Activated naive CD4-positive, alpha-beta T cell treated with anti-CD3 and anti-CD28 coated beads for 36 hours (primary cell): ENCODE results near the gene ELANE. TPM values are rescaled to one million over a fixed set of nuclear protein-coding genes. Genes with fewer than 3 reads are reported as not detected.

Experiments
- CTCF ChIA-PET: fragments of 350-600 bp; sonication (Branson Sonifier 250); formaldehyde crosslinking; loops from one replicate; lab custom pipeline; 2021; ENCODE audit warnings: antibody characterized with exemption; lab: Charles Lee
- DNase-seq: peaks from one replicate; pipeline ENCODE4 v3.0.0-alpha.2; 2020
- H3K27ac Mint-ChIP-seq: one replicate; pipeline ENCODE4 v1.8.0; 2021; ENCODE audit warnings: mild to moderate bottlenecking, mixed read lengths
- H3K27me3 Mint-ChIP-seq: one replicate; pipeline ENCODE4 v1.8.0; 2021; ENCODE audit warnings: low read depth, mixed read lengths
- H3K36me3 Mint-ChIP-seq: one replicate; pipeline ENCODE4 v1.8.0; 2021; ENCODE audit warnings: low read depth, mixed read lengths
- H3K4me1 Mint-ChIP-seq: one replicate; pipeline ENCODE4 v1.8.0; 2021; ENCODE audit warnings: low read depth, mixed read lengths
- H3K4me3 Mint-ChIP-seq: one replicate; pipeline ENCODE4 v1.8.0; 2021; ENCODE audit warnings: mild to moderate bottlenecking, moderate library complexity, mixed read lengths
- H3K9me3 Mint-ChIP-seq: one replicate; pipeline ENCODE4 v1.8.0; 2021; ENCODE audit warnings: mixed read lengths
- intact Hi-C: fragments of 100-400 bp; cut with micrococcal nuclease; formaldehyde crosslinking; loops from one replicate; pipeline ENCODE4 v1.15.1; 2023
- total RNA-seq, 2 experiments: library from RNA; stranded (reverse); gene quantifications; one replicate each; pipeline ENCODE4 v1.2.3, GENCODE V29; 2021

Gene ELANE
- total RNA-seq, 2 experiments from 2014 or later, result not detected

DNA sequence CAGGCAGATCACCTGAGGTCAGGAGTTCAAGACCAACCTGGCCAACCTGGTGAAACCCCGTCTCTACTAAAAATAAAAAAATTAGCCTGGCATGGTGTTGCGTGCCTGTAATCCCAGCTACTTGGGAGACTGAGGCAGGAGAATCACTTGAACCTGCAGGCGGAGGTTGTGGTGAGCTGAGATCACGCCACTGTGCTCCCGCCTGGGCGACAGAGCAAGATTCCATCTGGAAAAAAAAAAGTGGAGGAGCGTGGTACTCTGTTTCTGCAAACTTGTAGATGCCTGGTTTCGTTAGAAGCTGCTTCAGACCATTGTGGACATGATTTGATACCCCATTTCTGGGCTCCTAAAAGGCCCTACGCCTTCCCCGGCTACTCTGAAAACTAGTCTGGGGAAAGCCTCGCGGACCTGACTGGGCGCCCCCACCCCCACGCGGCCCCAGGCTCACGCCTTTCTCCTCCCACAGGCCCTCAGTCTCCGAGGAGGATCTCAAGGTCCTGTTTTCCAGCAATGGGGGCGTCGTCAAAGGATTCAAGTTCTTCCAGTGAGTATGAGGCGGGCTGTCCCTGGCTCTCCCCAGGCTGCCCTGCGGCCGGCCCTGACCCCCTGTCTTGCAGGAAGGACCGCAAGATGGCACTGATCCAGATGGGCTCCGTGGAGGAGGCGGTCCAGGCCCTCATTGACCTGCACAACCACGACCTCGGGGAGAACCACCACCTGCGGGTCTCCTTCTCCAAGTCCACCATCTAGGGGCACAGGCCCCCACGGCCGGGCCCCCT lies 41.8 kb upstream of the ELANE start:
- no peak for DNase-seq
- Mint-ChIP-seq H3K4me3 (no peak overlapping the region), H3K27me3 (no peaks in the 10 kb centered on the region), H3K4me1 (no peaks in the 10 kb centered on the region), H3K36me3 (peaks cover 50% of the 10 kb centered on the region), H3K27ac (peak overlapping the region; percentile 53), H3K9me3 (no peaks in the 10 kb centered on the region)
- intact Hi-C loops, result no loop called here
- CTCF ChIA-PET, result no interaction called here

- H3K27ac Mint-ChIP-seq, result peak overlapping the region; percentile 53
- H3K4me3 Mint-ChIP-seq, result no peak overlapping the region
- CTCF ChIA-PET, result no interaction called here
- H3K9me3 Mint-ChIP-seq, result no peaks in the 10 kb centered on the region
- H3K4me1 Mint-ChIP-seq, result no peaks in the 10 kb centered on the region
- H3K27me3 Mint-ChIP-seq, result no peaks in the 10 kb centered on the region
- no peak for DNase-seq
- H3K36me3 Mint-ChIP-seq, result peaks cover 53% of the 10 kb centered on the region
- intact Hi-C loops, result no loop called here
Measured at GRCh38 chr19:810883-811489, 41.1 kb upstream of the ELANE start.

GRCh38 chr19:811506-812048 lies 40.5 kb upstream of the ELANE start:
- Mint-ChIP-seq H3K4me3 (no peak overlapping the region), H3K4me1 (no peaks in the 10 kb centered on the region), H3K9me3 (peaks cover 2% of the 10 kb centered on the region), H3K27ac (no peak overlapping the region), H3K36me3 (peaks cover 56% of the 10 kb centered on the region), H3K27me3 (no peaks in the 10 kb centered on the region)
- CTCF ChIA-PET, result no interaction called here
- intact Hi-C loops, result no loop called here
- no peak for DNase-seq

GRCh38 chr19:812049-812746 lies 39.9 kb upstream of the ELANE start:
- Mint-ChIP-seq H3K4me3 (no peak overlapping the region), H3K4me1 (no peaks in the 10 kb centered on the region), H3K9me3 (peaks cover 2% of the 10 kb centered on the region), H3K27ac (no peak overlapping the region), H3K36me3 (peaks cover 52% of the 10 kb centered on the region), H3K27me3 (no peaks in the 10 kb centered on the region)
- no peak for DNase-seq
- intact Hi-C loops, result no loop called here
- CTCF ChIA-PET, result no interaction called here

DNA sequence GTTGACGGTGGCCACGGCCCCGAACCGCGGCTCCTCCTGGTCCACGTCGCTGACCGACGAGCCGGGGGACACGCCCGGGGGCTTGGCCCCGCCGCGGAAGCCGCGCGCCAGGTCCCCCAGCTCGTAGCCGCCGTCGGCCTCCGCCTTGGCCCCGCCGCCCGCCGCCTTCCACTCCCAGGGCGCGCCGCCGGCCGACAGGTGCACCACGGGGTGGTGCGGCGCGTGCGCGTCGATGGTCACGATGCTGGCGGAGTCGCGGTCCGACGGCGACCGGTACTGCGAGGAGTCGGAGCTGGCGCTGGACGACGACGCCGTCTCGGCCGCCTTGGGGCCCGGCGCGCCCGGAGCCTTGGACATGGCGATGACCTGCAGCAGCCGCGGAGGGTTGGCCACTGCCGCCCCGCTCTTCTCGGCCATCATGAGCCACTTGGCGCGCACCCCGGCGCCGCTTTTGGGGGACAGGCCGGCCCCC lies 39.3 kb upstream of the ELANE start:
- Mint-ChIP-seq H3K36me3 (peaks cover 46% of the 10 kb centered on the region), H3K4me3 (no peak overlapping the region), H3K27me3 (no peaks in the 10 kb centered on the region), H3K27ac (no peak overlapping the region), H3K9me3 (peaks cover 2% of the 10 kb centered on the region), H3K4me1 (no peaks in the 10 kb centered on the region)
- CTCF ChIA-PET, result no interaction called here
- DNase-seq, result no peak
- intact Hi-C loops, result no loop called here

- H3K36me3 Mint-ChIP-seq, result peaks cover 43% of the 10 kb centered on the region
- CTCF ChIA-PET, result no interaction called here
- DNase-seq, result no peak
- H3K4me1 Mint-ChIP-seq, result no peaks in the 10 kb centered on the region
- intact Hi-C loops, result no loop called here
- H3K4me3 Mint-ChIP-seq, result no peak overlapping the region
- no peaks in the 10 kb centered on the region for H3K27me3 Mint-ChIP-seq
- H3K27ac Mint-ChIP-seq, result no peak overlapping the region
- H3K9me3 Mint-ChIP-seq, result peaks cover 2% of the 10 kb centered on the region
Measured at GRCh38 chr19:813219-814151, 38.6 kb upstream of the ELANE start.

DNA sequence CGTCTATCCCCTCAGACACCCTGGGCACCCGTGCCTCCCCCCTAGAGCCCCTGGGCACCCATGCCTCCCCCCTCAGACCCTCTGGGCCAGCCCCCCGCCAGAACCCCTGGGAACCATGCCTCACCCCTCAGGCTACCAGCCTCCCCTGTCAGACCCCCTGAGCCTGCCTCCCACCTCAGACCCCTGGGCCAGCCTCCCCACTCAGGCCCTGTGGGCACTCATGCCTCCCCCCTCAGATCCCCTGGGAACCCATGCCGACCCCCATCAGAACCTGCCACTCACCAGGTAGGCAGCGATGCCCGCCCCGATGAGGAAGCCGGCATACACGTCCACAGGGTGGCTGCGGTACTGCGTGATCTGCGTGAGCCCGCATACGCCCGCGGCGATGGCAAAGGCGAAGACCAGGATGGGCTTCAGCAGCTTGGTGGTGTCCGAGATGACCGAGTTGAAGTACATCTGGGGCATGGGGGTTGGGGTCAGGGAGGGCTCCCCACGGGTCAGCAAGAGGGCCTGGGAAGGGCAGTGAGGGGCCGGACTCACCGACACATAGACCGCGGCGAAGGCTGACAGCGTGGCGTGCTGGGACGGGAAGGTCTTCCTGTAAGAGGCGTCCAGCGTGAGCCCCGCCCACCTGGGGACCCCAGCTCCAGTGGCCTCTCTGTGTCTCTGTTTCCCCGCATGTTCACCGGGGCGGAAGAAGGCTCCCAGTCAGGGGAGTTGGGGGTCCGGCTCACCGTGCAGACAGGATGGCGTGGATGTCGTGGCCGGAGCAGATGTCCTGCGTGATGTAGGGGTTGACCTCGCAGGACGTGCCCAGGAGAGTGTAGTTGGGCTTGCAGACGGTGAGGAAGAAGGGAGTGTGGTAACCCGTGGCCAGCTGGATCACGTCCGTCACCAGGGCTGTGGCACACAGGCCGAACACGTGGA lies 37.7 kb upstream of the ELANE start:
- intact Hi-C loops, result no loop called here
- Mint-ChIP-seq H3K27me3 (no peaks in the 10 kb centered on the region), H3K4me1 (no peaks in the 10 kb centered on the region), H3K4me3 (no peak overlapping the region), H3K9me3 (peaks cover 2% of the 10 kb centered on the region), H3K27ac (no peak overlapping the region), H3K36me3 (peaks cover 39% of the 10 kb centered on the region)
- no peak for DNase-seq
- CTCF ChIA-PET, result interaction anchor here (0.5 kb wide), 1 partner anchor 793 kb away, joined by 4 read pairs; no protein-coding TSS in a partner anchor

DNA sequence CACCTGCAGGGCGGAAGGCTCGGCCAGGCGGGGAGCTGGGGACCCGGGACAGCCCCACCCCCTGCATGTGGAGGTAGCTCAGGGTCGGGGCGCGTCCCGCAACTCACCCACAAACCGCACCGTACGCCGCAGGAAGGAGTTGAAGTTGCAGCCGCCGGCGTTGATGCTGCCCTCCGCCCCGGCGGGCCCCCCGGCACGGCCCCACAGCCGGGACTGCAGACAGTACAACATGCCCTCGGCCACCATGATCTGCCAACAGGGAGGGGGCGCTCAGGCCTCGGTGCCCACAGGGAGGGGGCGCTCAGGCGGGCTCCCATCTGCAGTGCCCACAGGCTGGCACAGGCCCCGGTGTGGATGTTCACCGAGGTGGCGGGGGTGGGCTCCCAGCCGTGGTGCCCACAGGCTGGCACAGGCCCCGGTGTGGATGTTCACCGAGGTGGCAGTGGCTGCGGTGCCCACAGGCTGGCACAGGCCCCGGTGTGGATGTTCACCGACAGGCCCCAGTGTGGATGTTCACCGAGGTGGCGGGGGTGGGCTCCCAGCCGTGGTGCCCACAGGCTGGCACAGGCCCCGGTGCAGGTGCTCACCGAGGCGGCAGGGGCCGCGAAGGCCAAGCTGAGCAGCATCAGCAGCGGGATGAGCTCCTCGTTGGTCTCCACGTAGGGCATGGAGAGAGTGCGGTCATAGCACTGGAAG lies 36.9 kb upstream of the ELANE start:
- intact Hi-C loops, result no loop called here
- CTCF ChIA-PET, result interaction anchor here (0.5 to 0.6 kb wide), 2 partner anchors 48 to 792 kb away, joined by 3 to 4 read pairs; no protein-coding TSS in a partner anchor
- H3K9me3 Mint-ChIP-seq, result peaks cover 2% of the 10 kb centered on the region
- peaks cover 32% of the 10 kb centered on the region for H3K36me3 Mint-ChIP-seq
- no peak overlapping the region for H3K4me3 Mint-ChIP-seq
- no peaks in the 10 kb centered on the region for H3K4me1 Mint-ChIP-seq
- DNase-seq, result no peak
- no peak overlapping the region for H3K27ac Mint-ChIP-seq
- H3K27me3 Mint-ChIP-seq, result no peaks in the 10 kb centered on the region

- Mint-ChIP-seq H3K27ac (no peak overlapping the region), H3K36me3 (peaks cover 27% of the 10 kb centered on the region), H3K4me1 (no peaks in the 10 kb centered on the region), H3K4me3 (no peak overlapping the region), H3K27me3 (no peaks in the 10 kb centered on the region), H3K9me3 (peaks cover 2% of the 10 kb centered on the region)
- DNase-seq, result no peak
- intact Hi-C loops, result no loop called here
- CTCF ChIA-PET, result interaction anchor here (0.6 kb wide), 1 partner anchor 48 kb away, joined by 3 read pairs; no protein-coding TSS in a partner anchor
Measured at GRCh38 chr19:815775-816499, 36.2 kb upstream of the ELANE start.

DNA sequence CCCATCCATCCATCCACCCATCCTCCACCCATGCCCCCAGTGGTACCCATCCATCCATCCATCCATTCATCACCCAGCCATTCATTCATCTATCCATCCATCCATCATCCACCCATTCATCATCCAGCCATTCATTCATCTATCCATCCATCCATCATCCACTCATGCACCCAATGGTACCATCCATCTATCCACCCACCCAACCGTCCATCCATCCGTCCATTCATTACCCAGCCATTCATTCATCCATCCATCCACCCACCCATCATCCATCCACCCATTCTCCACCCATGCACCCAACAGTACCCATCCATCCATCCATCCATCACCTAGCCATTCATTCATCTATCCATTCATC lies 35.6 kb upstream of the ELANE start:
- CTCF ChIA-PET, result no interaction called here
- H3K27me3 Mint-ChIP-seq, result no peaks in the 10 kb centered on the region
- intact Hi-C loops, result no loop called here
- peaks cover 24% of the 10 kb centered on the region for H3K36me3 Mint-ChIP-seq
- peaks cover 2% of the 10 kb centered on the region for H3K9me3 Mint-ChIP-seq
- DNase-seq, result no peak
- no peak overlapping the region for H3K27ac Mint-ChIP-seq
- no peaks in the 10 kb centered on the region for H3K4me1 Mint-ChIP-seq
- no peak overlapping the region for H3K4me3 Mint-ChIP-seq
